ENCODE data around the gene NTRK1.

- TF ChIP-seq CTCF (conservative IDR thresholded peaks at IDR 0.05 in 1 of 2, IDR thresholded peaks at IDR 0.05 in 1 of 2; ENCODE audit: low read depth in 1 of 2, low read length in 2 of 2) (no peak), EZH2 (IDR thresholded peaks at IDR 0.05; ENCODE audit: low read length, missing control alignments) (peak; percentile 41)
Observed at GRCh38 chr1:156842618-156843300, 17.9 kb upstream of the NTRK1 start.
